Esophagus muscularis mucosa (tissue), 4 donors: ENCODE data around the gene GRID1. TPM values are rescaled to one million over a fixed set of nuclear protein-coding genes. Genes with fewer than 3 reads are reported as not detected.

Experiments used
- DNase-seq: peaks from one replicate; pipeline ENCODE4 v3.0.0-alpha.2; 2017; ENCODE audit errors: extremely low spot score
- H3K27ac ChIP-seq, 4 donors: fragments of 200-600 bp; sonication (generic); replicated peaks in 1 of 4; 1 replicate in 3 of 4; 2 replicates in 1 of 4; pipeline ENCODE4 v1.5.1; 2016 to 2019; ENCODE audit warnings: mild to moderate bottlenecking in 1 of 4
- H3K27me3 ChIP-seq, 4 donors: fragments of 200-600 bp; sonication (generic); one replicate each; pipeline versions ENCODE4 v1.5.1 to v1.6.0; 2016 to 2019
- H3K36me3 ChIP-seq, 4 donors: fragments of 200-600 bp; sonication (generic); one replicate each; pipeline ENCODE4 v1.5.1; 2016 to 2019
- H3K4me1 ChIP-seq, 4 donors: fragments of 200-600 bp; sonication (generic); one replicate each; pipeline ENCODE4 v1.5.1; 2016 to 2019
- H3K4me3 ChIP-seq, 4 donors: fragments of 200-600 bp; sonication (generic); 1 replicate in 2 of 4; 2 replicates in 2 of 4; pipeline ENCODE4 v1.5.1; 2016 to 2019; ENCODE audit warnings: mild to moderate bottlenecking in 4 of 4, moderate library complexity in 1 of 4
- H3K9me3 ChIP-seq, 4 donors: fragments of 200-600 bp; sonication (generic); 1 replicate in 3 of 4; 2 replicates in 1 of 4; pipeline ENCODE4 v1.5.1; 2016 to 2019
- CTCF ChIP-seq, 3 experiments: fragments of 200-600 bp in 2 of 3; fragments of 450-650 bp in 1 of 3; sonication (generic) in 2 of 3; IDR thresholded peaks; one replicate each; pipeline ENCODE4 v1.5.1; 2017 to 2019; ENCODE audit warnings: antibody characterized with exemption in 3 of 3, mild to moderate bottlenecking in 2 of 3, moderate library complexity in 1 of 3
- EP300 ChIP-seq: sonication (generic); formaldehyde crosslinking; IDR thresholded peaks from one replicate; pipeline ENCODE4 v1.6.1; 2017; ENCODE audit warnings: antibody characterized with exemption
- POLR2A ChIP-seq: fragments of 450-650 bp; IDR thresholded peaks from one replicate; pipeline ENCODE4 v1.6.1; 2017; ENCODE audit warnings: antibody characterized with exemption, moderate library complexity, mild to moderate bottlenecking, low read depth
- POLR2AphosphoS5 ChIP-seq, 2 donors: sonication (generic); formaldehyde crosslinking; IDR thresholded peaks; one replicate each; pipeline ENCODE4 v1.6.1; 2017; ENCODE audit warnings: antibody characterized with exemption in 2 of 2
- WGBS: methylation state at CpG from one replicate; pipeline ENCODE4 v1.1.5; 2018; 5-methylcytosine and 5-hydroxymethylcytosine counted together
- intact Hi-C: fragments of 100-400 bp; cut with DNase I; formaldehyde crosslinking; loops from one replicate; pipeline ENCODE4 v1.15.1; 2023
- total RNA-seq, 4 donors: library from RNA; depleted of rRNA; stranded (reverse); fragments of >200 nt; gene quantifications; one replicate each; pipeline versions ENCODE4 v1.1.0 to v1.2.1, GENCODE V29; 2016

GRID1 gene
- total RNA-seq, 4 donors from 2014 or later: under 0.01 to 1.3 (median 1.1) TPM

- DNase-seq: no peak
- no peaks in the 10 kb centered on the region for H3K36me3 ChIP-seq
- H3K27me3 ChIP-seq: no peaks in the 10 kb centered on the region
- H3K4me1 ChIP-seq: no peaks in the 10 kb centered on the region
- no peaks in the 10 kb centered on the region for H3K9me3 ChIP-seq
- no peak overlapping the region for H3K27ac ChIP-seq
- TF ChIP-seq CTCF (IDR thresholded peaks at IDR 0.05) (no peak), POLR2A (no peak), EP300 (no peak), POLR2AphosphoS5 (IDR thresholded peaks at IDR 0.05) (no peak)
- WGBS: 76% methylated on average over 5 of the region's 5 CpGs
- H3K4me3 ChIP-seq: no peak overlapping the region
- intact Hi-C loops: no loop called here
These were observed 757.1 kb downstream of the GRID1 start for GRCh38 chr10:85609509-85609908.

GRCh38 chr10:85608706-85609105 is 757.9 kb downstream of the GRID1 start:
- WGBS: 89% methylated on average over 3 of the region's 3 CpGs
- TF ChIP-seq POLR2AphosphoS5 (IDR thresholded peaks at IDR 0.05): no peak
- TF ChIP-seq POLR2A: no peak
- TF ChIP-seq CTCF (IDR thresholded peaks at IDR 0.05): no peak
- no peak for TF ChIP-seq EP300
- Histone ChIP-seq H3K27me3 (no peaks in the 10 kb centered on the region), H3K4me1 (no peaks in the 10 kb centered on the region), H3K27ac (no peak overlapping the region), H3K4me3 (no peak overlapping the region), H3K36me3 (no peaks in the 10 kb centered on the region), H3K9me3 (no peaks in the 10 kb centered on the region)
- peak; percentile 90 for DNase-seq
- intact Hi-C loops: no loop called here

GRCh38 chr10:85607043-85607695 is 759.4 kb downstream of the GRID1 start:
- WGBS: 86% methylated on average over 11 of the region's 11 CpGs
- H3K27ac ChIP-seq: no peak overlapping the region
- no peaks in the 10 kb centered on the region for H3K9me3 ChIP-seq
- no peaks in the 10 kb centered on the region for H3K27me3 ChIP-seq
- no peaks in the 10 kb centered on the region for H3K36me3 ChIP-seq
- H3K4me3 ChIP-seq: no peak overlapping the region
- DNase-seq: peak; percentile 77
- no peaks in the 10 kb centered on the region for H3K4me1 ChIP-seq
- intact Hi-C loops: no loop called here
- no peak for TF ChIP-seq CTCF (IDR thresholded peaks at IDR 0.05)
- TF ChIP-seq EP300: no peak
- TF ChIP-seq POLR2A: no peak
- no peak for TF ChIP-seq POLR2AphosphoS5 (IDR thresholded peaks at IDR 0.05)

GRCh38 chr10:85606401-85606800 is 760.2 kb downstream of the GRID1 start:
- Histone ChIP-seq H3K36me3 (no peaks in the 10 kb centered on the region), H3K27ac (no peak overlapping the region), H3K9me3 (no peaks in the 10 kb centered on the region), H3K4me1 (no peaks in the 10 kb centered on the region), H3K4me3 (no peak overlapping the region), H3K27me3 (no peaks in the 10 kb centered on the region)
- TF ChIP-seq POLR2AphosphoS5 (IDR thresholded peaks at IDR 0.05) (no peak), EP300 (no peak), POLR2A (no peak), CTCF (IDR thresholded peaks at IDR 0.05) (no peak)
- intact Hi-C loops: no loop called here
- peak; percentile 88 for DNase-seq
- 83% methylated on average over 5 of the region's 5 CpGs for WGBS

- TF ChIP-seq POLR2AphosphoS5 (IDR thresholded peaks at IDR 0.05) (no peak), POLR2A (no peak), CTCF (IDR thresholded peaks at IDR 0.05) (no peak), EP300 (no peak)
- 65% methylated on average over 5 of the region's 5 CpGs for WGBS
- H3K27me3 ChIP-seq: no peaks in the 10 kb centered on the region
These were observed 761.7 kb downstream of the GRID1 start for GRCh38 chr10:85604884-85605283.

More at GRCh38 chr10:85604884-85605283, 761.7 kb downstream of the GRID1 start:
- Histone ChIP-seq H3K4me3 (no peak overlapping the region), H3K36me3 (no peaks in the 10 kb centered on the region), H3K27ac (no peak overlapping the region), H3K4me1 (no peaks in the 10 kb centered on the region), H3K9me3 (no peaks in the 10 kb centered on the region)
- intact Hi-C loops: no loop called here
- peak; percentile 68 for DNase-seq
